ENCODE measurements around the gene RAPGEF4. TPM values are rescaled to one million over a fixed set of nuclear protein-coding genes. Genes with fewer than 3 reads are reported as not detected.

The RAPGEF4 gene
- total and polyA plus RNA-seq, 2 of the 13 experiments (the other 11 are each of a cell fraction or from before 2014, with no cell fraction given), result 0.78 to 0.91 TPM

- no peak for DNase-seq (ENCODE audit: low spot score)
- H3K36me3 ChIP-seq (replicated peaks in 1 of 2; ENCODE audit: control insufficient read depth in 1 of 2, insufficient read depth in 2 of 2, low read length in 2 of 2), result no peaks in the 10 kb centered on the region
- no peaks in the 10 kb centered on the region for H3K79me2 ChIP-seq (ENCODE audit: insufficient read depth, low read length)
- no peak overlapping the region for H2AFZ ChIP-seq (ENCODE audit: low read length)
- WGBS (ENCODE audit: low lambda C conversion rate), result 6% methylated on average over 7 of the region's 7 CpGs
- no peak overlapping the region for H3K27ac ChIP-seq (ENCODE audit: extremely low read length, insufficient read depth, low read length)
- H3K4me1 ChIP-seq (ENCODE audit: insufficient read depth, low read length), result no peaks in the 10 kb centered on the region
- H3K9me3 ChIP-seq (ENCODE audit: low read length), result no peaks in the 10 kb centered on the region
- BruUV-seq (replicated peaks), result no TSS peak
- in situ Hi-C loops (cut with HindIII; ENCODE audit: extremely low pct_ligation_motif_present, low pct_unique_long_range_greater_than_20kb) (no loop called here), intact Hi-C loops (cut with micrococcal nuclease; ENCODE audit: unreplicated experiment) (no loop called here)
- CTCF ChIA-PET (ENCODE audit: low intra/inter-chr PET ratio, low total read pairs), result no interaction called here
- no peak overlapping the region for H3K9ac ChIP-seq (ENCODE audit: insufficient read depth, low read depth, low read length)
- H3K4me3 ChIP-seq (replicated peaks in 1 of 3; ENCODE audit: insufficient read depth in 1 of 3, low read depth in 2 of 3, low read length in 3 of 3), result no peak overlapping the region
- FAIRE-seq, result no peak
- no peaks in the 10 kb centered on the region for H4K20me1 ChIP-seq (ENCODE audit: insufficient read depth, low read length)
- ATAC-seq, result no peak
- TF ChIP-seq TFE3 (CRISPR knock-in tag; IDR thresholded peaks at IDR 0.05), result no peak
- TF ChIP-seq ATF2 (CRISPR knock-in tag; IDR thresholded peaks at IDR 0.05), result no peak
- no peak for TF ChIP-seq ZNF136 (CRISPR knock-in tag; IDR thresholded peaks at IDR 0.05; ENCODE audit: low read depth)
- TF ChIP-seq ZKSCAN8 (CRISPR knock-in tag; IDR thresholded peaks at IDR 0.05; ENCODE audit: borderline replicate concordance), result no peak
- TF ChIP-seq TBX2 (CRISPR knock-in tag; IDR thresholded peaks at IDR 0.05; ENCODE audit: borderline replicate concordance), result no peak
- TF ChIP-seq ZBTB3 (CRISPR knock-in tag; IDR thresholded peaks at IDR 0.05; ENCODE audit: borderline replicate concordance, low read depth), result no peak
- no peak for TF ChIP-seq ZNF12 (CRISPR knock-in tag; IDR thresholded peaks at IDR 0.05)
- TF ChIP-seq ZNF281 (CRISPR knock-in tag; IDR thresholded peaks at IDR 0.05; ENCODE audit: borderline replicate concordance), result no peak
- TF ChIP-seq ZNF513 (CRISPR knock-in tag; conservative IDR thresholded peaks at IDR 0.05), result no peak
- TF ChIP-seq ZNF577 (CRISPR knock-in tag; IDR thresholded peaks at IDR 0.05; ENCODE audit: borderline replicate concordance, low read depth), result no peak
- no peak for TF ChIP-seq ZBTB38 (CRISPR knock-in tag; IDR thresholded peaks at IDR 0.05)
- no peaks in the 10 kb centered on the region; a peak in 1 of 5 replicates for H3K27me3 ChIP-seq (ENCODE audit: control insufficient read depth in 1 of 2, insufficient read depth in 2 of 2, low read length in 2 of 2)
- POLR2A ChIA-PET, result no interaction called here
- H3K4me2 ChIP-seq (ENCODE audit: low read depth, low read length), result no peak overlapping the region
Observed at GRCh38 chr2:172812158-172812744, 76.6 kb downstream of the RAPGEF4 start.

Measured in HepG2 (cell line).